Activated naive CD8-positive, alpha-beta T cell treated with anti-CD3 and anti-CD28 coated beads, Interleukin-2, amount 50 U/mL, for 24 hours (primary cell): ENCODE data around the gene TLE1.
A peak's percentile ranks its signal among the peaks of the same experiment; 100 is the strongest.
"Not testable (repeated sequence)": the region's sequence is repeated elsewhere in the genome, so short reads cannot be mapped to it uniquely, and the experiment has no call there.

Experiments
- ATAC-seq: fragments of 150-1000 bp; cut with Tn5 transposase; one replicate; pipeline ENCODE4 v1.10.0; 2021
- DNase-seq: peaks from one replicate; pipeline ENCODE4 v3.0.0; 2021
- H3K27ac Mint-ChIP-seq: one replicate; pipeline ENCODE4 v1.8.0; 2021; ENCODE audit warnings: mild to moderate bottlenecking, mixed read lengths
- H3K27me3 Mint-ChIP-seq: one replicate; pipeline ENCODE4 v1.8.0; 2021; ENCODE audit warnings: mixed read lengths
- H3K36me3 Mint-ChIP-seq: one replicate; pipeline ENCODE4 v1.8.0; 2021; ENCODE audit warnings: low read depth, mixed read lengths
- H3K4me1 Mint-ChIP-seq: one replicate; pipeline ENCODE4 v1.8.0; 2021; ENCODE audit warnings: mixed read lengths
- H3K4me3 Mint-ChIP-seq: one replicate; pipeline ENCODE4 v1.8.0; 2021; ENCODE audit warnings: mild to moderate bottlenecking, moderate library complexity, mixed read lengths
- H3K9me3 Mint-ChIP-seq: one replicate; pipeline ENCODE4 v1.8.0; 2021; ENCODE audit warnings: mixed read lengths

TLE1 gene

DNA sequence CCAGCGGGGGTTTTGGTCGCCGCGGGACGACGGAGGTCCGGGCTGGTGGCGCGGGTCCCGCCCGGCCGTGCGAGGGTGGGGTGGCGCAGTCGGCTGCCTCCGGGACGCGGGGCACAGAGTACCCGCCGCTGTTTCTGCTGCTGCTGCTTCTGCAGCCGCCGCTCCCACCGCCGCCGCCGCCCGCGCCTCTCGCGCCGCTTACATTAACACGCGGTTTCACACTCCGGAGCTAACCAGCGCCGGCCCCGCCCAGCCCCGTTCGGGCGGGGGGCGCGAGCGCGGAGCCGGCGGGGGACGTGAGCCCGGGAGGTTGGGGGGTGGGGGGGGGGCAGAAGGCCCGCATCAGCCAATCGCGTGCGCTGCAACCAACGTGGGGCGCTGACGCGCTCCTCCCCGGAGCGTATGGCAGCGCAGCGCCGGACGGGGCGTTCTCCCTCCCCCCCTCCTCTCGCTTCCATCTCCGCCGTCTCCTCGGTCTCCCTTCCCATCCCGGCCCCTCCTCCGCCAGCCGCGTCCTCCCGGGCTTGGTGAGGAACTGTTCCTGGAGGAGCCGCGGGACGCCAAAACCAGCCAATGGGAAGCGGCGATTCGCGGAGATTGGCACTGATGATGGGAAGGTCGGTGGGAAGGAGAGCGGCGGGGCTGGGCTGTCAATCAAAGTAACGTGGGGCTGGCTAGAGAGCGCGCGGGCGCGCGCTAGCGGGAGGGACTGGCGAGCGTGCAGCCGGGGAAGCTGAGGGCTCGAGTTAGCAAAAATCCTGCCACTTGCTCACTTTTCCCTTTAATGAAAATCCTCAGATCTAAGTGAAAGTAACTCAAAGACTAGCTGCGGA is at the start of gene TLE1:
TLE1 (minus strand) TSS at position 205 of the 833 bp plus-strand sequence. CDS start 1,307 bp downstream, outside the sequence.
- no peaks in the 10 kb centered on the region for H3K9me3 Mint-ChIP-seq
- peaks cover 33% of the 10 kb centered on the region for H3K27me3 Mint-ChIP-seq
- peak; percentile 84 for DNase-seq
- H3K4me1 Mint-ChIP-seq, result peaks cover 12% of the 10 kb centered on the region
- no peaks in the 10 kb centered on the region for H3K36me3 Mint-ChIP-seq
- peak within 1 kb of the TSS; percentile 79 for H3K4me3 Mint-ChIP-seq
- ATAC-seq, result peak; percentile 81
- H3K27ac Mint-ChIP-seq, result peak within 1 kb of the TSS; percentile 78

DNA sequence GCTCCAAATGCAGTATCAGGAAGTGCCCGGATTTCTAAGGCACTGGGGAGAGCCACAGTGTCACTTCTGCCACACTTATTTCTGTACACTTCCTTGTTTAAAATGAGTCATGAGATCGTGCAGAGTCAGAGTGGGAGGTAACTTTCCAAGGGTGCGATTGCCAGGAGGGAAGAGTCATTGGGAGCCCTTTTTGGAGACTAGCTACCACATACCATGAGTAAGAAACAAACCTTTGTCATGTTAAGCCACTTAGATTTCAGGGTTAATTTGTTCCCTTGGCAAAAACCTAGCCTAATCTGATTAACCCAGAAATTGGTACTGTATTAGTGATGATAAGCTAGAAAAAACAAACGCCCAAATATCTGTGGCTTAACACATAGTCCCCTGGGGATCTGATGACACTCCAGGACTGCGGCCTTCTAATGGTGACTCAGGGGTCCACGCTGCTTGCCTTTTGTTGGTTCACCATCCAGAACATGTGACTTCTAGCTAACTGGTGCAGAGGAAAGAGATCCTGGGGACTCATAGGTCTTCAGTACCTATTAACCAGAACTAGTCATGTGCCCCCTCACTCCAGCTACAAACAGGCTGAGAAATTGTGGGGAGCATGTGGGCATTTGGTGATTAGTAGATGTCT is 48.6 kb upstream of the TLE1 start:
- Mint-ChIP-seq H3K27me3 (no peaks in the 10 kb centered on the region), H3K4me3 (no peak overlapping the region), H3K36me3 (no peaks in the 10 kb centered on the region), H3K27ac (no peak overlapping the region), H3K4me1 (no peaks in the 10 kb centered on the region), H3K9me3 (peaks cover 9% of the 10 kb centered on the region)
- DNase-seq (no peak), ATAC-seq (no peak)

DNA sequence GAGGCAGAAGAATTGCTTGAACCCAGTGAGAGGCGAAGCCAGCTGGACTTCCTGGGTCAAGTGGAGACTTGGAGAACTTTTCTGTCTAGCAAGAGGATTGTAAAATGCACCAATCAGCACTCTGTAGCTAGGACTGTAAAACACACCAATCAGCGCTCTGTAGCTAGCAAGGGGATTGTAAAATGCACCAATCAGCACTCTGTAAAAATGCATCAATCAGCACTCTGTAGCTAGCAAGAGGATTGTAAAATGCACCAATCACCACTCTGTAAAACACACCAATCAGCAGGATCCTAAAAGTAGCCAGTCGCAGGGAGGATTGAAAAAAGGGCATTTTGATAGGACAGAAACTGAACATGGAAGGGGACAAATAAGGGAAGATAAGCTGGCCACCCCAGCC is 41.2 kb upstream of the TLE1 start:
- not testable (repeated sequence) for ATAC-seq, H3K27ac Mint-ChIP-seq, H3K9me3 Mint-ChIP-seq, H3K4me3 Mint-ChIP-seq, H3K36me3 Mint-ChIP-seq, H3K27me3 Mint-ChIP-seq, H3K4me1 Mint-ChIP-seq, DNase-seq

DNA sequence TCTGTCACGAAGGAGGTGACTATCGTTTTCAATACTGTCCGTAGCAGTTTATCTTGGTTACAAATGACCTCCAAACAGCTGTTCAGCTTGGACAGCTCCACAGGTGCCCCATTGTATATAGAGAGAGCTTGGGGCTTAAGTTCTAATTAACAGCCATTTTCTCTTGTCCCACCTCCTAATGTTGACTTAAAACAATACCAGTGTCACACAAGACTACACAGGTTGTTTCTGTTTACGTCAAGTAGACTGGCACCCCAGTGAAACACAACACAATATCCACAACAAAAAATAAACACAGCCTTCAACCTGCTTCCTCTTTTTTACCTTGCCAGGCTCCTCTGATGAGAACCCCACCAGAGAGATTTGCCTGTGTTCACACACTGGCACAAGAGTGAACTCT is 39.8 kb upstream of the TLE1 start:
- H3K9me3 Mint-ChIP-seq, result no peaks in the 10 kb centered on the region

DNA sequence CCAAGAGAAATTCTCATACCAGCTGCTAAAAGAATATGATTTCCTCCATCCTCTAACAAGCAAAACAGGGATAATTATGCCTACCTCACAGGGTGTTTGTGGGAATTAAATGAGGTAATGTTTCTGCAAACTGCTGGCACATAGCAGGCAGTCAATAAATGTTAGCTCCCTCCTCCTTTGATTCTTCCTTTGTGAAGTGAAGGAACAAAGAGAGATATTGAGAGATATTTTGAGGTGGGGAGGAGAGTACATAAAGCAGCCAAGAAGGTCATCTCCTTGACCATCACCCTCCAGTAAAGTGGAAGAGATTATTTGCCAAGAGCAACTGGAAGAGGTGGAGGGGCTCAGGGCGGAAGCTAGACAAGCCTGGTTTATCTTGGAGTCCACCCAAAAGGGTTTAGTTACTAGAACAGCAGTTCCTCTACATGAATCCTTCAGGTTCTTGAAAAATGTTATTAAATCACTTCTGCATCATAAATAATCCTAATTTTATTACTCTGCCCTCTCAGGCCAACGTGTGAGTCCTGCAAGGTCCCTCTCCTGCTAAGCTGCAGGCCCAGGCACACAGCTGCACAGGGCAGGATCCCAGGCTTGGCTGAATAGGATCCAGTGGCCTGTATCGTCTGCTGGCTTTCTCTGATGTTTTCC is 35.0 kb upstream of the TLE1 start:
- DNase-seq, result no peak
- H3K27ac Mint-ChIP-seq, result no peak overlapping the region
- peaks cover 2% of the 10 kb centered on the region for H3K4me1 Mint-ChIP-seq
- H3K27me3 Mint-ChIP-seq, result no peaks in the 10 kb centered on the region
- no peaks in the 10 kb centered on the region for H3K9me3 Mint-ChIP-seq
- H3K36me3 Mint-ChIP-seq, result no peaks in the 10 kb centered on the region
- ATAC-seq, result no peak
- no peak overlapping the region for H3K4me3 Mint-ChIP-seq

More for the DNA sequence above, 39.8 kb upstream of the TLE1 start:
- no peaks in the 10 kb centered on the region for H3K36me3 Mint-ChIP-seq
- H3K4me1 Mint-ChIP-seq, result peaks cover 3% of the 10 kb centered on the region
- H3K27me3 Mint-ChIP-seq, result no peaks in the 10 kb centered on the region
- H3K27ac Mint-ChIP-seq, result no peak overlapping the region
- no peak for ATAC-seq
- no peak for DNase-seq
- no peak overlapping the region for H3K4me3 Mint-ChIP-seq

GRCh38 chr9:81722277-81722676 is 32.9 kb upstream of the TLE1 start:
- Mint-ChIP-seq H3K27ac (no peak overlapping the region), H3K4me1 (no peaks in the 10 kb centered on the region), H3K4me3 (no peak overlapping the region), H3K36me3 (no peaks in the 10 kb centered on the region), H3K27me3 (no peaks in the 10 kb centered on the region), H3K9me3 (no peaks in the 10 kb centered on the region)
- no peak for DNase-seq
- ATAC-seq, result no peak

- Mint-ChIP-seq H3K4me1 (no peaks in the 10 kb centered on the region), H3K4me3 (no peak overlapping the region), H3K36me3 (no peaks in the 10 kb centered on the region), H3K9me3 (no peaks in the 10 kb centered on the region), H3K27me3 (no peaks in the 10 kb centered on the region), H3K27ac (no peak overlapping the region)
- no peak for DNase-seq
- no peak for ATAC-seq
These were observed 31.2 kb upstream of the TLE1 start for GRCh38 chr9:81720450-81721086.

- Mint-ChIP-seq H3K27me3 (no peaks in the 10 kb centered on the region), H3K4me1 (no peaks in the 10 kb centered on the region), H3K4me3 (no peak overlapping the region), H3K36me3 (no peaks in the 10 kb centered on the region), H3K27ac (no peak overlapping the region), H3K9me3 (no peaks in the 10 kb centered on the region)
- no peak for DNase-seq
- no peak for ATAC-seq
These were observed 30.6 kb upstream of the TLE1 start for GRCh38 chr9:81719972-81720371.

DNA sequence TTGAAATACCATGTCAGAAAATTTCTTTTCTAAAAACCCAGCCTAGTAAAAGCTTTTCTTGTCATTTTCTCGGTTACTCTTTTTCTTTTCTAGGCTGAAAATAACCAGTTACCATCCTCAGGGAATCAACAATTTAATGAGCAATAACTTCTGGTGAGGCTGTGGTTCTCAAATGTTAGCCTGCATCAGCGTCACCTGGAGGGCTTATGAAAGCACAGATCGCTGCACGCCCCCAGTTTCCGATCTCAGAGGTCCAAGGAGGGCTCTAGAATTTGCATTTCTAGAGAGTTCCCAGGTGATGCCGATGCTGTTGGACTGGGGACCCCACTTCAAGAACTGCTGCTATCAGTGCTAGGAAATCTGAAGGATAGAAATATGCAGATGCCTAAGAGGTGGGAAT is 28.9 kb upstream of the TLE1 start:
- no peaks in the 10 kb centered on the region for H3K4me1 Mint-ChIP-seq
- H3K27ac Mint-ChIP-seq, result no peak overlapping the region
- H3K36me3 Mint-ChIP-seq, result no peaks in the 10 kb centered on the region
- DNase-seq (no peak), ATAC-seq (no peak)
- H3K9me3 Mint-ChIP-seq, result no peaks in the 10 kb centered on the region
- no peak overlapping the region for H3K4me3 Mint-ChIP-seq
- no peaks in the 10 kb centered on the region for H3K27me3 Mint-ChIP-seq

- ATAC-seq (no peak), DNase-seq (no peak)
- H3K27ac Mint-ChIP-seq, result no peak overlapping the region
- H3K4me3 Mint-ChIP-seq, result no peak overlapping the region
- no peaks in the 10 kb centered on the region for H3K9me3 Mint-ChIP-seq
- no peaks in the 10 kb centered on the region for H3K27me3 Mint-ChIP-seq
- no peaks in the 10 kb centered on the region for H3K4me1 Mint-ChIP-seq
- H3K36me3 Mint-ChIP-seq, result no peaks in the 10 kb centered on the region
These were observed 28.4 kb upstream of the TLE1 start for GRCh38 chr9:81717747-81718077.

DNA sequence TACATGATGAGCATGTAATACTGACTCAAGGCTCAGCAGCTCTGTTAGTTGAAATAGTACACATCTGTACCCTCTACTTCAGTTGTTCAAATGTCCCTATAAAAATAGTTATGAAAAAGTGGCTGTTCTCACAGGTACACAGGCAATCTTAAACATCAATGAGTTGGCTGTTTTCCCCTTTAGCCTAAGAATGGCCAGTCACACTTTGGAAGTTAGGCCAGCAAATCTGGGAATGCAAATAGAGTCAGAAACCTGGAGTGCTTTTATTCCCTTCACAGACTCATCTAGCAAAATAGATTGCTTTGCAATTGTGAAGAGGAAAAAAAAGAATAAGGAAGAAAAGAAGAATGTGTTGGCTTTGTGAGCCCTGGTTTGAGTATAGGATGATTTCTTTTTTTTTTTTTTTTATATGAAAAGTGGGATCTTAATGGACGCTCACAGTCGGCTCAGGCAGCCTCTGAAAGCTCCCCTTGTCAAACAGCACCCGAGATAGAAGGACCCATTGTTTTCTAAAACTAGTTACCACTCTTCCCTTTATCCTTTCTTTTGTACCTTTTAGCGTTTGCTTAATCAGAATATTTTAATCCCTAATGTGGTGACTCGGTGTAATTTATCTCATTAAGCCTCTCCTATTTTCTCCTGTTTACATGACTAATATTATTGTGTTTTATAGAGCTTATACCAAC is 27.9 kb upstream of the TLE1 start:
- no peaks in the 10 kb centered on the region for H3K4me1 Mint-ChIP-seq
- H3K9me3 Mint-ChIP-seq, result no peaks in the 10 kb centered on the region
- no peak for ATAC-seq
- no peak overlapping the region for H3K27ac Mint-ChIP-seq
- no peaks in the 10 kb centered on the region for H3K36me3 Mint-ChIP-seq
- DNase-seq, result no peak
- no peak overlapping the region for H3K4me3 Mint-ChIP-seq
- no peaks in the 10 kb centered on the region for H3K27me3 Mint-ChIP-seq

DNA sequence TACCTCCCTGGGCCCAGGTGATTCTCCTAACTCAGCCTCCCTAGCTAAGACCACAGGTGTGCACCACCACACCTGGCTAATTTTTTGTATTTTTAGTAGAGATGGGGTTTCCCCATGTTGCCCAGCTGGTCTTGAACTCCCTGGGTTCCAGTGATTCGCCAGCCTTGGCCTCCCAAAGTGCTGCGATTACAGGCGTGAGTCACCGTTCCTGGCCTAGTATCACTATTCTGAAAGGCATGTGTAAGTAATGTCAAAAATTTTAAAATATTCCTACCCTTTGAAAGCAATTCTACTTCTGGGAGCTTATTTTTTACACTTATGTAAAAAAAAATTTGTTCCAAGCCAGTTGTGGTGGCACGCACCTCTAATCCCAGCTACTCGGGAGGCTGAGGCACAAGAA is 27.1 kb upstream of the TLE1 start:
- no peaks in the 10 kb centered on the region for H3K27me3 Mint-ChIP-seq
- H3K4me1 Mint-ChIP-seq, result no peaks in the 10 kb centered on the region
- DNase-seq (no peak), ATAC-seq (no peak)
- no peak overlapping the region for H3K4me3 Mint-ChIP-seq
- no peak overlapping the region for H3K27ac Mint-ChIP-seq
- no peaks in the 10 kb centered on the region for H3K9me3 Mint-ChIP-seq
- no peaks in the 10 kb centered on the region for H3K36me3 Mint-ChIP-seq

- Mint-ChIP-seq H3K9me3 (no peaks in the 10 kb centered on the region), H3K27ac (no peak overlapping the region), H3K4me3 (no peak overlapping the region), H3K27me3 (no peaks in the 10 kb centered on the region), H3K36me3 (no peaks in the 10 kb centered on the region), H3K4me1 (no peaks in the 10 kb centered on the region)
- DNase-seq, result no peak
- ATAC-seq, result no peak
These were observed 16.2 kb upstream of the TLE1 start for GRCh38 chr9:81705578-81705977.

- Mint-ChIP-seq H3K27ac (no peak overlapping the region), H3K4me1 (peaks cover 12% of the 10 kb centered on the region), H3K36me3 (no peaks in the 10 kb centered on the region), H3K9me3 (no peaks in the 10 kb centered on the region), H3K27me3 (peaks cover 26% of the 10 kb centered on the region), H3K4me3 (no peak overlapping the region)
- DNase-seq, result no peak
- ATAC-seq, result no peak
These were observed 5.2 kb upstream of the TLE1 start for GRCh38 chr9:81694541-81694940.
